DND-41 (cell line): ENCODE measurements around the gene KRT8.

ENCODE experiments used
- CTCF ChIP-seq: IDR thresholded peaks from 2 replicates; pipeline ENCODE4 v1.5.1; 2012; ENCODE audit warnings: borderline replicate concordance, low read length, moderate library complexity, mild to moderate bottlenecking; ENCODE audit not compliant: poor library complexity, severe bottlenecking; ENCODE audit errors: extremely low read depth
- EZH2 ChIP-seq: IDR thresholded peaks from 3 replicates; pipeline ENCODE4 v1.6.1; 2012; ENCODE audit warnings: borderline replicate concordance, low read depth, mild to moderate bottlenecking, moderate library complexity, low read length, inconsistent platforms; ENCODE audit not compliant: severe bottlenecking

- no peak for TF ChIP-seq CTCF
- no peak for TF ChIP-seq EZH2
These were observed 45.7 kb upstream of the KRT8 start for GRCh38 chr12:52950553-52950952.
